Measurements from ENCODE around the gene PDZK1. TPM values are rescaled to one million over a fixed set of nuclear protein-coding genes. Genes with fewer than 3 reads are reported as not detected.
A peak's percentile ranks its signal among the peaks of the same experiment; 100 is the strongest.
"Not testable (repeated sequence)": the region's sequence is repeated elsewhere in the genome, so short reads cannot be mapped to it uniquely, and the experiment has no call there.

Gene PDZK1
- total RNA-seq (2014; rRNA removed; shearing (Covaris generic)): 7.9 and 8.2 TPM in 2 replicates

- peak; percentile 48 for DNase-seq (ENCODE audit: low spot score)
These were observed at the start of gene PDZK1 for GRCh38 chr1:145707183-145707867. Gene PDZK1 (minus strand): TSS chr1:145707368. CDS start chr1:145688021, 19,347 bp downstream.

GRCh38 chr1:145751491-145752037, 44.4 kb upstream of the PDZK1 start:
- DNase-seq (ENCODE audit: low spot score): no peak

GRCh38 chr1:145750426-145750825, 43.3 kb upstream of the PDZK1 start:
- DNase-seq (ENCODE audit: low spot score): no peak

GRCh38 chr1:145747398-145748247, 40.5 kb upstream of the PDZK1 start:
- no peak for DNase-seq (ENCODE audit: low spot score)

GRCh38 chr1:145740269-145740668, 33.1 kb upstream of the PDZK1 start:
- DNase-seq (ENCODE audit: low spot score): no peak

- no peak for DNase-seq (ENCODE audit: low spot score)
These were observed 29.0 kb upstream of the PDZK1 start for GRCh38 chr1:145736191-145736590.

- peak; percentile 45 for DNase-seq (ENCODE audit: low spot score)
These were observed 23.7 kb upstream of the PDZK1 start for GRCh38 chr1:145730900-145731299.

GRCh38 chr1:145730467-145730866, 23.3 kb upstream of the PDZK1 start:
- no peak for DNase-seq (ENCODE audit: low spot score)

GRCh38 chr1:145729666-145730436, 22.7 kb upstream of the PDZK1 start:
- no peak for DNase-seq (ENCODE audit: low spot score)

- no peak for DNase-seq (ENCODE audit: low spot score)
These were observed 22.0 kb upstream of the PDZK1 start for GRCh38 chr1:145729196-145729595.

- DNase-seq (ENCODE audit: low spot score): not testable (repeated sequence)
These were observed 19.0 kb upstream of the PDZK1 start for GRCh38 chr1:145726193-145726592.

GRCh38 chr1:145720878-145721671, 13.9 kb upstream of the PDZK1 start:
- DNase-seq (ENCODE audit: low spot score): peak; percentile 71

GRCh38 chr1:145720556-145720877, 13.3 kb upstream of the PDZK1 start:
- no peak for DNase-seq (ENCODE audit: low spot score)

- DNase-seq (ENCODE audit: low spot score): no peak
These were observed 12.3 kb upstream of the PDZK1 start, which contains the start of gene CD160 for GRCh38 chr1:145719230-145720079. Gene CD160 (plus strand): TSS chr1:145719499. CDS start chr1:145728328, 8,829 bp downstream.

GRCh38 chr1:145718465-145718864, 11.3 kb upstream of the PDZK1 start:
- DNase-seq (ENCODE audit: low spot score): not testable (repeated sequence)

- DNase-seq (ENCODE audit: low spot score): peak; percentile 42
These were observed 10.7 kb upstream of the PDZK1 start for GRCh38 chr1:145717833-145718232.

GRCh38 chr1:145716641-145717345, 9.6 kb upstream of the PDZK1 start:
- no peak for DNase-seq (ENCODE audit: low spot score)

- DNase-seq (ENCODE audit: low spot score): peak; percentile 41
These were observed 7.5 kb upstream of the PDZK1 start for GRCh38 chr1:145714524-145715111.

GRCh38 chr1:145711213-145711651, 4.1 kb upstream of the PDZK1 start:
- peak; percentile 93 for DNase-seq (ENCODE audit: low spot score)

Measured in HT-29 (cell line).